Nephron progenitor cell (in vitro differentiated cells): ENCODE data around the gene VKORC1.
"Not testable (repeated sequence)": the region's sequence is repeated elsewhere in the genome, so short reads cannot be mapped to it uniquely, and the experiment has no call there.

Experiments used
- DNase-seq: peaks from one replicate; pipeline ENCODE4 v3.0.0; 2021
- H3K27ac Mint-ChIP-seq: 2 replicates; pipeline ENCODE4 v1.8.0; 2021; ENCODE audit warnings: mild to moderate bottlenecking, moderate library complexity, mixed read lengths
- H3K27me3 Mint-ChIP-seq: 2 replicates; pipeline ENCODE4 v1.8.0; 2021; ENCODE audit warnings: mild to moderate bottlenecking, low read depth, mixed read lengths; ENCODE audit not compliant: poor library complexity
- H3K36me3 Mint-ChIP-seq: 2 replicates; pipeline ENCODE4 v1.8.0; 2021; ENCODE audit warnings: low read depth, mixed read lengths
- H3K4me1 Mint-ChIP-seq: 2 replicates; pipeline ENCODE4 v1.8.0; 2021; ENCODE audit warnings: mixed read lengths
- H3K4me3 Mint-ChIP-seq: 2 replicates; pipeline ENCODE4 v1.8.0; 2021; ENCODE audit warnings: mild to moderate bottlenecking, moderate library complexity, mixed read lengths
- H3K9me3 Mint-ChIP-seq: 2 replicates; pipeline ENCODE4 v1.8.0; 2021; ENCODE audit warnings: mild to moderate bottlenecking, moderate library complexity, mixed read lengths
- TF ChIP-seq, protein P1 (sequence below): fragments of 200-600 bp; sonication (generic); IDR thresholded peaks from 2 replicates; pipeline ENCODE4 v1.5.0; 2021; ENCODE audit warnings: antibody characterized with exemption

The VKORC1 gene

DNA sequence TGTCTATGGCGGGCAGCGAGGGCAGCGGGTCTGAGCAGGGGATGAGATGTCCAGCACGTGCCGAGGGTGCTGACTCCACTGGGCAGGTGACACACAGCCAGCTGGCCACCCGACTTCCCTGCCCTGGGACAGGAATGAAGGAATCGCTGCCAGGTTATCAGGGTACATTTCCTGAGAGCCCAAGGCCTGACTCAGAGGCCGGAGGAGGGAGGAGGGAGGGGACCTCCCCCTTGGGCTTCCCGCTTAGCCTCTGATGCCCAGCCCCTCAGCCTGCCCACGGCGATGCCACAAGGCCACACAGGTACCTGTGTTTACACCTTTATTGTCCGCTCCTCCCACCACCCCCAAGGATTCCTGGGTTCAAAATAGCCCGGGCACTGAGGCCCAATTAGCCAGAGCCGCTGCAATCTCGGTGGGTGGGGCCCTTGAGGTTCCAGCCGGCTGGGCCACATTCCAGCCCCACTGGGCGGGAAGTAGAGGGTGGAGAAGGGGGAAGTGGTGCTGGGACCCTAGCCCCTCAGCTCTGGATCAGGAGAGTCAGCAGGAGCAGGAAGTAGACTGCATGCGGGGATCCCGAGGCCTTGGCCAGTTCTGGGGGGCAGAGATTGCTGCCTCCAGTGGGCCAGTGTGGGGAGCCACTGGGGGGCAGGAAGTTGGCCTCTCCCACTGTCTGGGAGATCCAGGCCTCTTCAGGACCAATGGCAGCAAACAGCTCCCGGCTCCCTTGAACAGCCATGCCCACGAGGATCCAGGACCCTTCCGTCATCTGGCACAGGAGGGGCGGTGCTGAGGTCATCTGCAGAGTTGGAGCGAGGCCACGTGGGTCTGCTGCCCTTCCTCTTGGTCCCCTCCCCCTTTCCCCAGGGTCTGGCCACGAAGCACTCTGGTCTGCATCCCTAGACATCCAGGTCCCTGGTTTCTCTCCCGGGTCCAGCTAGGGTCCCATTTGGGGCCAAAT lies 44.3 kb upstream of the VKORC1 start:
- no peak overlapping the region for H3K4me3 Mint-ChIP-seq

DNA sequence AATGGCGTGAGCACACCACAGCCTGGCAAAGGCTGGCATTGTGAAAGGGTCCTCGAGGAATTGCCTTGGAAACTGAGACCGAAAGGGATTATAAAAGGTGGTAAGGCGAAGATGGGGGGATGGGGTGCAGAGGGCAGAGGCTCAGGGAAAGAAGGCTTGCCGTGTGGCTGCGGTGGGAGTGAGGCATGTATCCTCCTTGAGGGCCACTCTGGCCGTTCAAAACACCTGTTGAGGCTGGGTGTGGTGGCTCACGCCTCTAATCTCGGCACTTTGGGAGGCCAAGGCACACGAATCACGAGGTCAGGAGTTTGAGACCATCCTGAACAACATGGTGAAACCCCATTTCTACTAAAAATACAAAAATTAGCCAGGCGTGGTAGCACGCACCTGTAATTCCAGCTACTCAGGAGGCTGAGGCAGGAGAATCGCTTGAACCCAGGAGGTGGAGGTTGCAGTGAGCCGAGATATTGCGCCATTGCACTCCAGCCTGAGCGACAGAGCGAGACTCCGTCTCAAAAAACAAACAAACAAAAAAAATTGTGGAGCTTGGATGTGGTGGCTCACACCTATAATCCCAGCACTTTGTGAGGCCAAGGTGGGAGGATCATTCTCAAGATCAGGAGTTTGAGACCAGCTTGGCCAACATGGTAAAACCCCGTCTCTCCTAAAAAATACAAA lies 42.4 kb upstream of the VKORC1 start:
- H3K27me3 Mint-ChIP-seq, H3K36me3 Mint-ChIP-seq, H3K9me3 Mint-ChIP-seq, H3K27ac Mint-ChIP-seq, H3K4me3 Mint-ChIP-seq, DNase-seq: not testable (repeated sequence)
- H3K4me1 Mint-ChIP-seq, result peaks cover 62% of the 10 kb centered on the region

More for the DNA sequence above, 44.3 kb upstream of the VKORC1 start:
- Mint-ChIP-seq H3K9me3 (no peaks in the 10 kb centered on the region), H3K27ac (no peak overlapping the region), H3K36me3 (no peaks in the 10 kb centered on the region), H3K27me3 (peaks cover 8% of the 10 kb centered on the region), H3K4me1 (peaks cover 58% of the 10 kb centered on the region)
- TF ChIP-seq, protein P1, sequence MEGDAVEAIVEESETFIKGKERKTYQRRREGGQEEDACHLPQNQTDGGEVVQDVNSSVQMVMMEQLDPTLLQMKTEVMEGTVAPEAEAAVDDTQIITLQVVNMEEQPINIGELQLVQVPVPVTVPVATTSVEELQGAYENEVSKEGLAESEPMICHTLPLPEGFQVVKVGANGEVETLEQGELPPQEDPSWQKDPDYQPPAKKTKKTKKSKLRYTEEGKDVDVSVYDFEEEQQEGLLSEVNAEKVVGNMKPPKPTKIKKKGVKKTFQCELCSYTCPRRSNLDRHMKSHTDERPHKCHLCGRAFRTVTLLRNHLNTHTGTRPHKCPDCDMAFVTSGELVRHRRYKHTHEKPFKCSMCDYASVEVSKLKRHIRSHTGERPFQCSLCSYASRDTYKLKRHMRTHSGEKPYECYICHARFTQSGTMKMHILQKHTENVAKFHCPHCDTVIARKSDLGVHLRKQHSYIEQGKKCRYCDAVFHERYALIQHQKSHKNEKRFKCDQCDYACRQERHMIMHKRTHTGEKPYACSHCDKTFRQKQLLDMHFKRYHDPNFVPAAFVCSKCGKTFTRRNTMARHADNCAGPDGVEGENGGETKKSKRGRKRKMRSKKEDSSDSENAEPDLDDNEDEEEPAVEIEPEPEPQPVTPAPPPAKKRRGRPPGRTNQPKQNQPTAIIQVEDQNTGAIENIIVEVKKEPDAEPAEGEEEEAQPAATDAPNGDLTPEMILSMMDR, result no peak
- DNase-seq, result no peak

DNA sequence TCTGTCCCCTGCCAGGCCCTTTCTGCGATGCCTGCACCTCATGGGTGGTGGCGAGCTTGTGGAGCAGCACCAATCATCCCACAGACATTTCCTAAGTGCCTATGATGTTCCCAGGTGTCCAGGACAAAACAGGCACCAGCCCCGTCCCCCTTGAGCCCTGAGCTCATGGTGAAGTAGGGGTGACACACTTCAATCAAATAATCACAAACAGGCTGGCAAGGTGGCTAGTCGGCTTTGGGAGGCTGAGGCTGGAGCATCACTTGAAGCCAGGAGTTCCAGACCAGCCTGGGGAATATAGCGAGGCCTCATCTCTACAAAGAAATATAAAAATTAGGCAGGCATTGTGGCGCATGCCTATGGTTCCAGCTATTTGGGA lies 41.7 kb upstream of the VKORC1 start:
- H3K9me3 Mint-ChIP-seq, result no peaks in the 10 kb centered on the region
- peaks cover 5% of the 10 kb centered on the region for H3K27me3 Mint-ChIP-seq
- no peak for DNase-seq
- H3K4me1 Mint-ChIP-seq, result peaks cover 55% of the 10 kb centered on the region
- peak overlapping the region; percentile 63 for H3K4me3 Mint-ChIP-seq
- no peak overlapping the region for H3K27ac Mint-ChIP-seq
- no peaks in the 10 kb centered on the region for H3K36me3 Mint-ChIP-seq
- TF ChIP-seq, protein P1, result no peak

DNA sequence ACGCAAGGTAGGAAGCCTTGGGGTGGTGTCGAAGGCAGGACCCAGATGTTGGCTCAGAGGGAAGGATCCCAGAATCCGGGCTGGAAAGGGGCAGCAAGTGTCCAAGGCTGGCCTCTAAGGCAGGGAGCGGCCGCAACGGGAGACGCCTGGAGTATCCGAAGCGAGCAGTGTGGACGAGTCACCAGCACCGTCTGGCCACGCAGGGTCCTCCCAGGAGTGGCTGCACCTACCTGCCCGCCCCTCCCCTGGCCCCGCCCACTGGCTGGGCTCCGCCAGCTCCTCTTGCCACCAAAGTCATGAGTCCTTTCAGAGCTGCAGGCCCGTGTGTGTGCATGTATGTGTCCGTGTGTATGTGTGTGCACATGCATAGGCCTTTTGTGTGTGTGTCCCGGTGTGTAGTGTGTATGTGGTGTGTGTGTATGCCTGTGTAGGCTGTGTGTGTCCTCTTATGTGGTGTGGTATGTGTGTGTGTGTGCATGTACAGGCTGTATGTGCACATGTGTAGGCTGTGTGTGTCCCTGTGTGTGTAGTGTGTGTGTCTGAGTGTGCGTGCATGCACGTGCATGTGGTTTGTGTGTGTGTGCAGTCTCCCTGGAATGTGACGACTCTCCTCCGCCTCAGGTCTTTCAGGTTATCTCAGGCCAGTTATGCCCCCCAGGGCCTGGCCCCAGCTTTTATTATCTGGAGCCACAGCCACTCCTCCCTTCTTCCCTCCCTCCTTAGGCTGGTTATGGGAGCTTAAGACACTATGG lies 41.1 kb upstream of the VKORC1 start, which contains the start of gene PRSS8:
Gene PRSS8, minus strand, starts transcription at position 193 of the 752 bp plus-strand sequence. CDS start 229 bp downstream, outside the sequence.
- Mint-ChIP-seq H3K9me3 (no peaks in the 10 kb centered on the region), H3K4me3 (peak within 1 kb of the TSS; percentile 63), H3K27me3 (peaks cover 3% of the 10 kb centered on the region), H3K27ac (no peak within 1 kb of the TSS), H3K4me1 (peaks cover 49% of the 10 kb centered on the region), H3K36me3 (no peaks in the 10 kb centered on the region)
- TF ChIP-seq, protein P1, result no peak
- DNase-seq, result peak; percentile 62

DNA sequence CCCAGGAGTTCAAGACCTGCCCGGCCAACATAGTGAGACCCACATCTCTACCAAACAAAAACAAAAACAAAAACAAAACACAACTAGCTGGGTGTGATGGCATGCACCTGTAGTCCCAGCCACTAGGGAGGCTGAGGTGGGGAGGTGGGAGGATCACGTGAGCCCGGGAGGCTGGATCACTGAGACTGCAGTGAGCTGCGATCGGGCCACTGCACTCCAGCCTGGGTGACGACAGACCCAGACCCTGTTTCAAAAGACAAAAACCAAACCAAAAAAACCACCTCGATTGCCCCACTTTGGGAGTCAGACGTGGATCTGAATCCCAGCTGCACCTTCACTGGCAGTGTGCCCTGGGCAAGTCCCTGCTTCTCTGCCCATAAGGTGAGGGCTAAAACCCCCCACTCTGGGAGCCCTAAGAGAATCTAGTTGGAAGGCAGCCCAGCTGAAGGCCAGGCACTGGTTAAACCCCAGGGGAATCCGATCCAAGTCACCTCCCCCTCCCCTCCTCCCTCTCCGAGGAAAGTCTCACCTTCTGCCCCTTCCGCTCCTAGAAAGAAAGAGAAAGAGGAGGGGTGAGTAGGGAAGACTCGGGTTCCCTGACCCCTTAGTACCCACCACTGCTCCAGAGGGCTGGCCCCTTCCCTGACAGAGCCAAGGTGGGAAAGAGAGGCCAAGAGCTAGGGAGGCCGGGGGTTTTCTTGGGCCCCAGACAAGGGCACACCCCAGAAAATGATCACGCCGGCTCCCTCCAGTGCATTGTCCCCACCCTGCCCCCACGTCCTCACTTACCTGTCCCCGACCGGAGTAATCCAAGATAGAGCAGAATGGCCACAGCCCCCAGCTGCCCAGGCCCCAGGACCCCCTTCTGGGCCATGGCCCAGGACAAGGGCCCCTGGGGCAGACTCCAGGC lies 40.3 kb upstream of the VKORC1 start:
- H3K36me3 Mint-ChIP-seq, result no peaks in the 10 kb centered on the region
- no peaks in the 10 kb centered on the region for H3K9me3 Mint-ChIP-seq
- TF ChIP-seq, protein P1, result no peak
- H3K27me3 Mint-ChIP-seq, result peaks cover 3% of the 10 kb centered on the region
- H3K4me3 Mint-ChIP-seq, result peak overlapping the region; percentile 63
- DNase-seq, result peak; percentile 28
- H3K4me1 Mint-ChIP-seq, result peaks cover 41% of the 10 kb centered on the region
- H3K27ac Mint-ChIP-seq, result no peak overlapping the region
